Fibroblast of gingiva (primary cell): ENCODE results near the gene ST6GAL1.
"Not testable (repeated sequence)": the region's sequence is repeated elsewhere in the genome, so short reads cannot be mapped to it uniquely, and the experiment has no call there.

Experiments used
- DNase-seq: peaks from one replicate; pipeline ENCODE4 v3.0.0-alpha.2; 2011; ENCODE audit warnings: low read depth

The ST6GAL1 gene

GRCh38 chr3:186945255-186945823 lies 15.0 kb downstream of the ST6GAL1 start:
- no peak for DNase-seq

DNA sequence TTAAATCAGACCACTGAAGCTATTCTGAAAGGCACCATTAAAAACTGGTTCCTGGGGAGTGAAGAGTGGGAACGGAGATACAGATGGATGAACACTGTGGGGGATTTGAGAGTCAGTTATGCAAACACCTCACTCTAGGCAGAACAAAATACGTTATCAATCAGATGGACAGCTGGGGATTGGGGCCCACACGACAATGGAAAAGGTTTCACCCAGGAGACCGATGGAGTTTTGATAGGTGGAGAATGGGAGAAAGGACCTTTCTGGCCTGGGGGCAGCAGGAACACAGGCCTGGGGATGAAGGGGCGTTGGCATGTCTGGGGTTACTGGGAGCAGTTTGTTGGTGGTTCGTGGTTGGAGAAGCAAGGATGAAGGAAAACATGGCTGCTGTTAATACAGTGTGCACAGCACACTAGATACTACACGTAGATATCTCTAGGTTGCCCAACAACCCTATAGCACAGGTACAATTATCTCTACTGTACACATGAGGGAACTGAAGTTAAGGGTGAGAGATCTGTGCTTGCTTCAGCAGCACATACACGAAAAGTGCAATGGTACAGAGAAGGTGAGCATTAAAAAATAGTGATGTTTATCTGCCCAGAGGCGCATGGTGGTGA lies 16.5 kb downstream of the ST6GAL1 start:
- no peak for DNase-seq

DNA sequence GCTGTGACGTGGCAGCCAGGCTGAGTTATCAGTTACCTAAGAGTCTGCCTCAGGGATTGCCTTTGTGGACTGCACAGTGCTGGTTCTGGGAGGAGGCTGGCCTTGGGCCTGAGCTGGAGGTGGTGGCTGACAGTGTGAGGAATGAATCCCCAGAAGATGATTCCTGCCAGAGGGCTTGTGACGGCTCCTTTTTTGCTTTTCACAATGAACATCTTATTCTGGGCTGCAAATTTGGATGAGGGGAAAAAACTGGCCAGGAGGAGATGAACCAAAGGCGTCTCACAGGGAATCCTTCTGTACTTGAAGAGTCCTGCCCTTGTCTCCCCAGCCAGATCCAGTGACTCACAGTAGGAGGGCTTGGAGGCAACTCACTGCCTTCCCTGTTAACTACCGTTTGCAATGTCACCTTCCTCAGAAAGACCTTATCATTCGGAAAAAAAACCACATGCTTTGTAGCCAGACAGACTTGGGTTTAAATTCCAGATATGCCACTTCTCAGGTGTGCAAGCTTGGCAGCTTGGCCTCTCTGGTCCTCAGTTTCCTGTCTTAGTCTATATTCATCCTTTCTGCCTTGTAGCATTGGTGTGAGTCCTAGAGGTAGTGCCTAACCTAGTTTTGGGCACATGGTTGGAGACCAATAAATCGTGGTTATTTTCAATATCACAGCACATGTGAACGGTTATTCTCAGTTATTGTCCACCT lies 19.1 kb downstream of the ST6GAL1 start:
- DNase-seq = no peak

GRCh38 chr3:186950402-186951093 lies 20.2 kb downstream of the ST6GAL1 start:
- no peak for DNase-seq

- no peak for DNase-seq
Observed at GRCh38 chr3:186951640-186952552, 21.6 kb downstream of the ST6GAL1 start.

DNA sequence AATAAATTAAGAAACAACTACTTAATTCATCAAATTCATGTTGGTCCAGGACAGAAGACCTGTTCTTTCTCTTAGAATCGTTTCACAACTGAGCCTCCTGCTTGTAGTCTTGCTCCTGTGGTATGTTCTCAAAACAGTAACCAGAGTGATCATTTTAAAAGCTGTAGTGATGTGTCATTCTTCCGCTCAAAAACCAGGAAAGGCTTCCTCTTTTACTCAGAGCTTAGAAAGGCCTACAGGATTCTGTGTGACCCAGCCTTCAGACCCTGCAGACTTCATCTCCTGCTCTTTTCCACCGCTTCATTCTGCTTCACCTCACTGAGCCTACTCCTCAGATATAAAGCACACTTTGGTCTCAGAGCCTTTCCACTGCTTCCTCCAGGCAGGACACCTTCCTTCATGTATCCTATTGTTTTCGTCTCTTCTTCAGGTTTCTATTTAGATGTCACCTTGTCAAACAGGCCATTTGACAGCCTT lies 22.7 kb downstream of the ST6GAL1 start:
- no peak for DNase-seq

DNA sequence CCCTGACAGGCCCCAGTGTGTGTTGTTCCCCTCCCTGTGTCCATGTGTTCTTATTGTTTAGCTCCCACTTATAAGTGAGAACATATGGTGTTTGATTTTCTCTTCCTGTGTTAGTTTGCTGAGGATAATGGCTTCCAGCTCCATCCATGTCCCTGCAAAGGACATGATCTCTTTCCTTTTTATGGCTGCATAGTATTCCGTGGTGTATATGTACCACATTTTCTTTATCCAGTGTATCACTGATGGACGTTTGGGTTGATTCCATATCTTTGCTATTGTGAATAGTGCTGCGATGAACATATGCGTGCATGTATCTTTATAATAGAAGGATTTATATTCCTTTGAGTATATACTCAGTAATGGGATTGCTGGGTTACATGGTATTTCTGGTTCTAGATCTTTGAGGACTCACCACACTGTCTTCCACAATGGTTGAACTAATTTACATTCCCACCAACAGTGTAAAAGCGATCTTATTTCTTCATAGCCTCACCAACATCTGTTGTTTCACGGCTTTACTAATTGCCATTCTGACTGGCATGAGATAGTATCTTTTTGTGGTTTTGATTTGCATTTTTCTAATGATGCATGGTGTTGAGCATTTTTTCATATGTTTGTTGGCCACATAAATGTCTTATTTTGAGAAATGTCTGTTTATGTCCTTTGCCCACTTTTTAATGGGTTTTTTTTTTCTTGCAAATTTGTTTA lies 23.8 kb downstream of the ST6GAL1 start:
- DNase-seq = not testable (repeated sequence)

- no peak for DNase-seq
Observed at GRCh38 chr3:186955898-186956696, 25.8 kb downstream of the ST6GAL1 start.

DNA sequence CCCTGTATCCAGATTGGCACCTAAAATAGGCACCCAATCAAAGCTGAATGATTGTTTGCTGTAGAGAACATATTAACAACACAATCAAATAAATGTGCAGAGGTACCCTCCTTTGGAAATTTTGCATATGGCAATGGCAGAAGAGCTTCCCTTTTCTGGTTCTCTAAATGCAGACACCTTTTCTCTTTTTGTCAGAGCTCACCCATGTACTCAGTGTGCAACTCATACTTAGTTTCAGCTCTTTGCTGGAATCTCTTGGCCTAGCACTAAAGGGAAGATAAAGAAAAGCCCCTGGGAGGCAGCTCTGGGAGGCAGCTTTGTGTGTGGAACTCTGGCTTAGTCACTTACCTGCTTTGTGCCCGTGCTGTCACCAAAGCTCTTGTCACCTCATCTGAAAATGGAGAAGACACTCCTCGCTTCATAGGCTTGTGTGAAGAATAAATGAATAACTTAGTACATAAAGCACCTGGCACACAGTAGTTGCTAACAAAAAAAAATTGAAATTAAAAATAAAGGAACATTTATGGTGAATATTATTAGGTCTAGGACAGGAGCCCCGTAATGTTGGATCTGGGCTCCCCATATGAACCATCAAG lies 28.8 kb downstream of the ST6GAL1 start:
- DNase-seq = no peak

GRCh38 chr3:186960347-186960746 lies 30.0 kb downstream of the ST6GAL1 start:
- no peak for DNase-seq

- DNase-seq = no peak
Observed at GRCh38 chr3:186962445-186962844, 32.1 kb downstream of the ST6GAL1 start.

GRCh38 chr3:186963636-186964035 lies 33.3 kb downstream of the ST6GAL1 start:
- DNase-seq = no peak

GRCh38 chr3:186964071-186964470 lies 33.7 kb downstream of the ST6GAL1 start:
- DNase-seq = no peak

DNA sequence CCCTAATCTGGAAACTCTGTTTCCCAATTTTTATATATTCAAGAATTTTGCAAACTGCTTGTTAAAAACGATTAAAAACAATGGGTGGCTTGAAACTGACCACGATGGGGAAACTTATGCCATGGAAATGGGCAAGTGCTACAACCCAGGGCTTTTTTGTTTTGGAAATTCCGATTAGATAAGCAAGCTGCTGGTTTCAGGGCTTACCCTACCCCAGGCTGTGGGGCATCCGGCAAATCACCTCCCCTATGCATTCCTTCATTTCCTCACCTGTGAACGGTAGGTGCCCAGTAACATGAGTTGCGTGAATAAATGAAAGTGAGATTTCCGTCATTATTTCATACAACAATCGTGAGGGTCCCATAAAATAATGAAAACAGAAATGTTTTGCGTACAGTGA lies 34.3 kb downstream of the ST6GAL1 start:
- DNase-seq = no peak

DNA sequence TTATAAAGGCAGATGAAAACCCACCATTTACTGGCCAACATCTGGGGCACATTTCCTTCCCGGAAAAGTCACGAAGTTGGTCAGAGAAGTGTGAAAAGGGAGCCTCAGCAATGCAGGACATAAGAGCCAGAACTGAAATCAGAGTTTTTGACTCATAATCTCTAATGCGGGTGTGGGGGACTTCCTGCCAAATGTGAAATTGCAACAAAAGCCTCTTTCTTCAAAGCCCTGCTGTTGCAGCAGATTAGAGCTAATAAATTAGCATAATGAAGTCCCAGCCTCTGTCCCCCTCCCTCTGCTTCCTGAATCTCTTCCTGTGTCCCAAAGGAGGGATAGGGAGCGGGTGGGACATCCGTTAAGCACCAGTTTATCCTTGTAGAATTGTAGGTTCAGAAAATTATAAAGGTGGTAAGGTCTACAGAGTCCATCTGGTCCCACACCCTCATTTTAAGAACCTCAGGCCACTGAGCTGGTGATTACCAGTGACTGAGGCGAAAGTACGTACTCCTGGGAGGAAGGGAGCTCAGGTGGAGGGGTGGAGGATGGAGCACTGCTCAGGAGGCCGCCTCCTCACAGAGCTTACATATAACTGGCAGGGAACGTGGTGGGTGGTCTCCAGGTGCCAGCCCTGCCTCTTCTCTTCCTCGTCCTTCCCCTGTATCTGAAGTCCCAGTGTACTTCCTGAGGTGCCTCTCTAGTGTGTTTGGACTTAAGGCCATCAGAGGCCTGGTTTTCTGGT lies 35.0 kb downstream of the ST6GAL1 start:
- no peak for DNase-seq

DNA sequence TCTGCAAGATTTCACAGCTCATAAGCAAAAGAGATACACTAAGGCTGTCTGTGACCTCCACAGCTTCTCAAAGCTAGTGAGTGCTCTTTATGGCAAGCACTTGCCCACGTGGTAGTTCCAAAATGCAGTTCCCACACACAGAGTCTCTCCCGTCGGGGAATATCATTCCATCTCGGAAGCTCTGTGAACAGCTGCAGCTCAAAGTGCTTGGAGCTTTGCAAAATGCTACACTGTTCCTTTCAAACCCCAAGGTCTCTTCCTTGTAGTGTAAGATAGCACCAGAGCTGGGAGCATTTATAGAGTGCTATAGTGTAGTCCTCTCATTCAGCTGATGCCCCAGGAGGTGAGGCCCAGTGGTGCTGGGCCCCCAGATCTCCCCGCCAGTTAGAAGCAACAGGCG lies 36.1 kb downstream of the ST6GAL1 start:
- DNase-seq = no peak

DNA sequence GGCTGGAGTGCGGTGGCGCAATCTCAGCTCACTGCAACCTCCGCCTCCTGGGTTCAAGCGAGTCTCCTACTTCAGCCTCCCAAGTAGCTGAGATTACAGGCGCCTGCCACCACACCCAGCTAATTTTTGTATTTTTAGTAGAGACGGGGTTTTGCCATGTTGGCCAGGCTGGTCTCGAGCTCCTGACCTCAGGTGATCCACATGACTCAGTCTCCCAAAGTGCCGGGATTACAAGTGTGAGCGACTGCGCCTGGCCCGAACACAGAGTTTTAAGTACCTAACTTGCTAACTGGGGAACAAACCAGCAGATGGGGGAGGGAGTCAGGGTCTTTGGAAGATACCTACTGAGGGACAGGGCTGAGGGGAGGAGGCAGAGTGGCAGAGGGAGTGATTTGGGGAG lies 36.9 kb downstream of the ST6GAL1 start:
- not testable (repeated sequence) for DNase-seq

DNA sequence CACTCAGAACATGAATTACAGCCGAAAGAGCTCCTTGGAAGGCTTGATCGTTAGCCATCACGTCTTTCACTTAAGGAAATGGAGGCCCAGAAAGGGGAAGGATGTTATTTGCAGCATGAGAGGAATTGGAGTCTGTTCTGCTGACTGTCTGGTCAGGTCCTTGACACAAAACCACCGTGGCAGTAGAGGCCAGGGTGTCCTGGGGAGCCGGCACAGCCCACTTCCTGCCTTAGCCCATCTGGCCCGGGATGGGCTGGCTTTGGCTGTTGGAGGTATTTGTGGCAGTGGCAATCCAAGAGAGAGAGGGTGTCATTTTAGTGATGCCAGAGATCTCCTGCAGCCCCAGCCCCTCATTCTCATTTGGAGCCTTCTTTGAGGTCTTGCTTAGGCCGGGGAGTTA lies 37.4 kb downstream of the ST6GAL1 start:
- no peak for DNase-seq

- no peak for DNase-seq
Observed at GRCh38 chr3:186969607-186970006, 39.3 kb downstream of the ST6GAL1 start.
